Testis (tissue), 2 donors: Measurements from ENCODE around the gene FOXK1.

Experiments
- POLR2A ChIP-seq: fragments of 450-650 bp; IDR thresholded peaks from one replicate; pipeline ENCODE4 v1.6.1; 2017; ENCODE audit warnings: antibody characterized with exemption, mild to moderate bottlenecking, moderate library complexity
- TF ChIP-seq, protein P1 (sequence below), 3 experiments: fragments of 450-650 bp in 2 of 3; fragments of 200-600 bp in 1 of 3; sonication (generic) in 1 of 3; IDR thresholded peaks; one replicate each; pipeline ENCODE4 v1.5.1; 2016 to 2019; ENCODE audit warnings: antibody characterized with exemption in 3 of 3, mild to moderate bottlenecking in 2 of 3, moderate library complexity in 1 of 3

DNA sequence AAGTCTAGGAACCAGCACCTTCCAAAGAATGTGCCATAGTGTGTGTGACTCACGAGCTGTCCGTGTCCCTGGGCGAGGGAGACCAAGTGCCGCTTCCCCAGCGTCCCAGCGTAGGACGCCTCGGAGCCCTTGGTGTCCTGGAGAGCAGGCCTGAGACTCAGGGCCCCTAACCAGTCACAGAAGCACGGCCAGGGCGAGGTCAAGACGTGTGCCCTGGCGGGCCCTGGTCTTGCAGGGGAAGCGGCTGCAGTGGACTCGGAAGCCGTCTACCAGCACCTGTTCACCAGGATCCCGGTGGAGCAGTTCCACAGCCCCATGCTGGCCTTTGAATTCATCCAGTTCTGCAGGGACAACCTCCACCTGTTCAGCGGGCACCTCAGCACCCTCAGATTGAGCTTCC, 103.9 kb downstream of the FOXK1 start:
- no peak for TF ChIP-seq POLR2A
- TF ChIP-seq, protein P1, sequence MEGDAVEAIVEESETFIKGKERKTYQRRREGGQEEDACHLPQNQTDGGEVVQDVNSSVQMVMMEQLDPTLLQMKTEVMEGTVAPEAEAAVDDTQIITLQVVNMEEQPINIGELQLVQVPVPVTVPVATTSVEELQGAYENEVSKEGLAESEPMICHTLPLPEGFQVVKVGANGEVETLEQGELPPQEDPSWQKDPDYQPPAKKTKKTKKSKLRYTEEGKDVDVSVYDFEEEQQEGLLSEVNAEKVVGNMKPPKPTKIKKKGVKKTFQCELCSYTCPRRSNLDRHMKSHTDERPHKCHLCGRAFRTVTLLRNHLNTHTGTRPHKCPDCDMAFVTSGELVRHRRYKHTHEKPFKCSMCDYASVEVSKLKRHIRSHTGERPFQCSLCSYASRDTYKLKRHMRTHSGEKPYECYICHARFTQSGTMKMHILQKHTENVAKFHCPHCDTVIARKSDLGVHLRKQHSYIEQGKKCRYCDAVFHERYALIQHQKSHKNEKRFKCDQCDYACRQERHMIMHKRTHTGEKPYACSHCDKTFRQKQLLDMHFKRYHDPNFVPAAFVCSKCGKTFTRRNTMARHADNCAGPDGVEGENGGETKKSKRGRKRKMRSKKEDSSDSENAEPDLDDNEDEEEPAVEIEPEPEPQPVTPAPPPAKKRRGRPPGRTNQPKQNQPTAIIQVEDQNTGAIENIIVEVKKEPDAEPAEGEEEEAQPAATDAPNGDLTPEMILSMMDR (IDR thresholded peaks at IDR 0.05) = no peak
